PC-9 (cell line): ENCODE data around the gene TMEM120A.

Experiments
- CTCF ChIP-seq: fragments of 200-600 bp; sonication (generic); conservative IDR thresholded peaks from 2 replicates; pipeline ENCODE4 v1.6.1; 2017; ENCODE audit warnings: mixed run types, antibody characterized with exemption, mild to moderate bottlenecking, moderate library complexity
- EZH2 ChIP-seq: fragments of 200-600 bp; sonication (generic); IDR thresholded peaks from 2 replicates; pipeline ENCODE4 v1.8.0; 2017; ENCODE audit warnings: antibody characterized with exemption, low read depth

GRCh38 chr7:76023002-76023401 lies 28.6 kb upstream of the TMEM120A start:
- TF ChIP-seq CTCF: no peak
- TF ChIP-seq EZH2: no peak
